Activated CD8-positive, alpha-beta T cell treated with anti-CD3 and anti-CD28 coated beads for 36 hours (primary cell): ENCODE data around the gene CORT. TPM values are rescaled to one million over a fixed set of nuclear protein-coding genes. Genes with fewer than 3 reads are reported as not detected.
A peak's percentile ranks its signal among the peaks of the same experiment; 100 is the strongest.

ENCODE experiments used
- ATAC-seq: fragments of 200-7000 bp; cut with Tn5 transposase; one replicate; pipeline ENCODE4 v1.10.0; 2021; ENCODE audit warnings: mild to moderate bottlenecking, moderate library complexity
- CTCF ChIA-PET: fragments of 350-600 bp; sonication (Branson Sonifier 250); formaldehyde crosslinking; loops from one replicate; lab custom pipeline; 2021; ENCODE audit warnings: antibody characterized with exemption; lab: Charles Lee
- POLR2A ChIA-PET: fragments of 350-600 bp; sonication (Branson Sonifier 250); formaldehyde crosslinking; loops from one replicate; lab custom pipeline; 2021; ENCODE audit warnings: antibody characterized with exemption; lab: Charles Lee
- DNase-seq: peaks from one replicate; pipeline ENCODE4 v3.0.0-alpha.2; 2020
- H3K27ac Mint-ChIP-seq: one replicate; pipeline ENCODE4 v1.8.0; 2021; ENCODE audit warnings: mild to moderate bottlenecking, mixed read lengths
- H3K27me3 Mint-ChIP-seq: one replicate; pipeline ENCODE4 v1.8.0; 2021; ENCODE audit warnings: mixed read lengths
- H3K36me3 Mint-ChIP-seq: one replicate; pipeline ENCODE4 v1.8.0; 2021; ENCODE audit warnings: low read depth, mixed read lengths
- H3K4me1 Mint-ChIP-seq: one replicate; pipeline ENCODE4 v1.8.0; 2021; ENCODE audit warnings: low read depth, mixed read lengths
- H3K4me3 Mint-ChIP-seq: one replicate; pipeline ENCODE4 v1.8.0; 2021; ENCODE audit warnings: mild to moderate bottlenecking, moderate library complexity, mixed read lengths
- H3K9me3 Mint-ChIP-seq: one replicate; pipeline ENCODE4 v1.8.0; 2021; ENCODE audit warnings: mixed read lengths
- intact Hi-C: fragments of 100-400 bp; cut with micrococcal nuclease; formaldehyde crosslinking; loops from one replicate; pipeline ENCODE4 v1.10.0; 2022
- total RNA-seq, 2 experiments: library from RNA; stranded (reverse); gene quantifications; one replicate each; pipeline ENCODE4 v1.2.3, GENCODE V29; 2021
- TF ChIP-seq, protein P1 (sequence below): fragments of 200-600 bp; IDR thresholded peaks from one replicate; pipeline ENCODE4 v1.8.0; 2022; ENCODE audit warnings: antibody characterized with exemption, mild to moderate bottlenecking

CORT gene
- total RNA-seq, 2 experiments from 2014 or later, result 0.34 TPM; not detected in 1

GRCh38 chr1:10430216-10431069 lies 19.4 kb upstream of the CORT start, which contains the start of gene CENPS:
Gene CENPS, plus strand, starts transcription at chr1:10430433. Its CDS starts 85 bp downstream, at chr1:10430518.
- ATAC-seq, result peak; percentile 90
- no peaks in the 10 kb centered on the region for H3K36me3 Mint-ChIP-seq
- intact Hi-C loops, result loop anchor here (10.0 kb wide), 1 partner anchor 64 kb away; no protein-coding TSS in a partner anchor
- TF ChIP-seq, protein P1, sequence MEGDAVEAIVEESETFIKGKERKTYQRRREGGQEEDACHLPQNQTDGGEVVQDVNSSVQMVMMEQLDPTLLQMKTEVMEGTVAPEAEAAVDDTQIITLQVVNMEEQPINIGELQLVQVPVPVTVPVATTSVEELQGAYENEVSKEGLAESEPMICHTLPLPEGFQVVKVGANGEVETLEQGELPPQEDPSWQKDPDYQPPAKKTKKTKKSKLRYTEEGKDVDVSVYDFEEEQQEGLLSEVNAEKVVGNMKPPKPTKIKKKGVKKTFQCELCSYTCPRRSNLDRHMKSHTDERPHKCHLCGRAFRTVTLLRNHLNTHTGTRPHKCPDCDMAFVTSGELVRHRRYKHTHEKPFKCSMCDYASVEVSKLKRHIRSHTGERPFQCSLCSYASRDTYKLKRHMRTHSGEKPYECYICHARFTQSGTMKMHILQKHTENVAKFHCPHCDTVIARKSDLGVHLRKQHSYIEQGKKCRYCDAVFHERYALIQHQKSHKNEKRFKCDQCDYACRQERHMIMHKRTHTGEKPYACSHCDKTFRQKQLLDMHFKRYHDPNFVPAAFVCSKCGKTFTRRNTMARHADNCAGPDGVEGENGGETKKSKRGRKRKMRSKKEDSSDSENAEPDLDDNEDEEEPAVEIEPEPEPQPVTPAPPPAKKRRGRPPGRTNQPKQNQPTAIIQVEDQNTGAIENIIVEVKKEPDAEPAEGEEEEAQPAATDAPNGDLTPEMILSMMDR, result peak; percentile 98
- no peaks in the 10 kb centered on the region for H3K27me3 Mint-ChIP-seq
- ChIA-PET POLR2A (interaction anchor here (0.6 to 1.8 kb wide), 9 partner anchors 29 to 487 kb away, joined by 3 to 5 read pairs (median 3); partner anchors contain the start of genes KIF1B, LZIC and NMNAT1), CTCF (interaction anchor here (0.7 to 6.8 kb wide), 18 partner anchors 9 to 630 kb away, joined by 3 to 100 read pairs (median 4); partner anchors contain the start of gene KIF1B)
- H3K9me3 Mint-ChIP-seq, result no peaks in the 10 kb centered on the region
- H3K27ac Mint-ChIP-seq, result peak within 1 kb of the TSS; percentile 94
- H3K4me1 Mint-ChIP-seq, result peaks cover 16% of the 10 kb centered on the region
- H3K4me3 Mint-ChIP-seq, result peak within 1 kb of the TSS; percentile 88
- DNase-seq, result peak; percentile 95

DNA sequence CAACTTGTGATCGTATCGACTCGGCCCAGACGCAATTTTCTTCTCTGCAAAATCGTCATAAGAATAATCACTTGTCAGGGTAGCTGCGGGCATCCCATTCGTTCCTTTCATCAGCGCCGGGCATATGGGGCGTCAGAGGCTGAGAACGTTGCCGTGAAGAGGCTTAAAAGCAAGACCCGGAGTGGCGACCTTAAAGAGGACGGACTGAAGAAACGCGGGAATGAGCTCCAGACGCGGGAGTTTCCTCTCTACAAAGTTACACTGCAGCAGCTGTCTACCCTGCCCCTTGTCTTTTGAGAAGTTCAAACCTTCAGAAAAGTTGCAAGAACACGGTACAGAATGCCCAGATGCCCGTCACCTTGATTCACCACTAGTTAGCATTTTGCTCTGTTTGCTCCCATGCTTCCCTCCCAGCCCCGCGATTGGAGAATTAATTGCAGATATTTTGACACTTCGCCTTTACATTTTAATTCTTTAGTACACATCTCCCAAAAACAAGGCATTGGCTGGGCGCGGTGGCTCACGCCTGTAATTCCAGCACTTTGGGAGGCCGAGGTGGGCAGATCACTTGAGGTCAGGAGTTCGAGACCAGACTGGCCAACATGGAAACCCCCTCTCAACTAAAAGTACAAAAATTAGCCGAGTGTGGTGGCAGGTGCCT lies 18.6 kb upstream of the CORT start:
- DNase-seq (peak; percentile 38), ATAC-seq (peak; percentile 8)
- H3K4me3 Mint-ChIP-seq, result peak overlapping the region; percentile 88
- TF ChIP-seq, protein P1, result no peak
- H3K27me3 Mint-ChIP-seq, result no peaks in the 10 kb centered on the region
- ChIA-PET CTCF (interaction anchor here (1.2 to 6.8 kb wide), 8 partner anchors 8 to 384 kb away, joined by 4 to 100 read pairs (median 7); partner anchors contain the start of gene KIF1B), POLR2A (interaction anchor here (0.6 to 1.3 kb wide), 3 partner anchors 31 to 270 kb away, joined by 3 to 4 read pairs (median 3); no protein-coding TSS in a partner anchor)
- intact Hi-C loops, result loop anchor here (10.0 kb wide), 1 partner anchor 64 kb away; no protein-coding TSS in a partner anchor
- H3K27ac Mint-ChIP-seq, result peak overlapping the region; percentile 94
- H3K4me1 Mint-ChIP-seq, result peaks cover 16% of the 10 kb centered on the region
- H3K9me3 Mint-ChIP-seq, result no peaks in the 10 kb centered on the region
- H3K36me3 Mint-ChIP-seq, result no peaks in the 10 kb centered on the region

DNA sequence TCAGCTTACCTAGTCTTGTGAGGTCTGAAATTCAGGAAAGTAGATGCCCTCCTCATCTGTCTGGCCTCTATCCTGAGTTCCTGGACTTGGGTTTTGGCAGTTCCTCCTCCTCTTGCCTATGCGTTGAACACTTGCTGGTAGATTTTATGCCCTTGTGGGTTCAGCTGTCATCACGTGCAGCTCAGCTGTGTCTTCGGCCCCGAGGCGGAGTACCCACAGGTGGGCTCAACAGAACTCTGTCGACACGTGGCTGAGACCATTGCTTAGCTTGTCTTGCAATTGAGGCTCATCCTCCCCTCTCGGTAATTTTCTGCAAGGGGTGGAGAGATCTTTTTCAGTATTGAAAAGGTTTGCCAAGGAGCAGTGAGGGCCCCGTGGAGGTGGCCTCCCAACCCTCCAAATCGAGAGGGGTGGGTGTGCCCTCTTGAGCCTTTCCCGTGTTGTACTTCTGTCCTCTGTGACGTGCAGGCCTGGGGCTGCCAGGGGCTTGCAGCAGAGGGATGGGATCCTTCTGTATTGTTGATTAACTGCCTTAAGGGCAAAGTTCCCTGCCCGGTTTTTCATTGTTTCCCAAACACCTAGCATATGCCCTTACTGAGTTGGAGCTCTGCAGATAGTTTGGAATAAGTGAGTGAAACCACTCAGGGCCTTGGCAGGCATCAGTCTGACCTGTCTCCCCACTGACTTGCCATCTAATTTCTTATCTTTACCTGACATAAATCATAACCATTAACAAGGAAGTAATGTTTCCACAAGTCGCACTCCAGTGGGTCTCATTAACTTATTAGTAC lies 16.7 kb upstream of the CORT start:
- intact Hi-C loops, result loop anchor here (10.0 kb wide), 1 partner anchor 62 kb away; no protein-coding TSS in a partner anchor
- no peak overlapping the region for H3K4me3 Mint-ChIP-seq

GRCh38 chr1:10433790-10434189 lies 16.0 kb upstream of the CORT start:
- intact Hi-C loops, result loop anchor here (10.0 kb wide), 1 partner anchor 61 kb away; no protein-coding TSS in a partner anchor
- Mint-ChIP-seq H3K4me3 (no peak overlapping the region), H3K27me3 (no peaks in the 10 kb centered on the region), H3K36me3 (no peaks in the 10 kb centered on the region), H3K9me3 (no peaks in the 10 kb centered on the region), H3K27ac (no peak overlapping the region), H3K4me1 (peaks cover 14% of the 10 kb centered on the region)
- ATAC-seq, result no peak
- DNase-seq, result no peak
- TF ChIP-seq, protein P1, result no peak
- CTCF ChIA-PET, result interaction anchor here (1.5 to 6.8 kb wide), 2 partner anchors 54 to 59 kb away, joined by 3 to 100 read pairs; no protein-coding TSS in a partner anchor
- POLR2A ChIA-PET, result no interaction called here

More for the DNA sequence above, 16.7 kb upstream of the CORT start:
- POLR2A ChIA-PET, result interaction anchor here (1.0 kb wide), 1 partner anchor 19 kb away, joined by 3 read pairs; no protein-coding TSS in a partner anchor
- TF ChIP-seq, protein P1, result no peak
- CTCF ChIA-PET, result interaction anchor here (0.6 to 6.8 kb wide), 3 partner anchors 54 to 74 kb away, joined by 3 to 100 read pairs (median 3); no protein-coding TSS in a partner anchor
- H3K27ac Mint-ChIP-seq, result no peak overlapping the region
- no peaks in the 10 kb centered on the region for H3K27me3 Mint-ChIP-seq
- ATAC-seq (no peak), DNase-seq (no peak)
- H3K4me1 Mint-ChIP-seq, result peaks cover 14% of the 10 kb centered on the region
- no peaks in the 10 kb centered on the region for H3K36me3 Mint-ChIP-seq
- H3K9me3 Mint-ChIP-seq, result no peaks in the 10 kb centered on the region
